Measurements from ENCODE around the gene TRIM6. TPM values are rescaled to one million over a fixed set of nuclear protein-coding genes. Genes with fewer than 3 reads are reported as not detected.

The TRIM6 gene
- 9.4 and 9.7 TPM in 2 replicates for total RNA-seq

GRCh38 chr11:5596607-5597201 lies at the start of gene TRIM6:
TSS of gene TRIM6 (plus strand) at chr11:5596637. CDS start at chr11:5596898, 261 bp downstream.

DNA sequence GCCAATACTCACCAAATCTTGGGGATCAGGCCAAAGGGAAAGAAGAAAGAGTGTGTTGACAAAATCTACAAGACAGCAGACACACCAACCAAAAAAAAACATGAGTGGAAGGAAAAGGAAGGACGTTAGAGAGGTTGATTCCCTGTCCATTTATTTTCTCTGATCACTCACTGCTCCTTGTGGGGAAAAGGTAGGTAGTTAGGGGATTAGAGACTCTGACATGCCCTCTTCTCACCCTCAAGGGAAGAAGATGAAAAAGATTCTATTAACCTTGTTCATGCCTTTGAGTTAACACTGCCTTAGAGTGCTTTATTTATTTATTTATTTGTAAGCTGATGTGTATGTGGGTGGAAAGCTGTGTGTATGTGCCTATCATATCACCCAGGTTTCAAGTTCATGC lies 48.0 kb upstream of the TRIM6 start, which contains the start of gene OR52H1:
Gene OR52H1 (minus strand): TSS at position 101 of the 400 bp plus-strand sequence. CDS start 3,035 bp downstream, outside the sequence.

DNA sequence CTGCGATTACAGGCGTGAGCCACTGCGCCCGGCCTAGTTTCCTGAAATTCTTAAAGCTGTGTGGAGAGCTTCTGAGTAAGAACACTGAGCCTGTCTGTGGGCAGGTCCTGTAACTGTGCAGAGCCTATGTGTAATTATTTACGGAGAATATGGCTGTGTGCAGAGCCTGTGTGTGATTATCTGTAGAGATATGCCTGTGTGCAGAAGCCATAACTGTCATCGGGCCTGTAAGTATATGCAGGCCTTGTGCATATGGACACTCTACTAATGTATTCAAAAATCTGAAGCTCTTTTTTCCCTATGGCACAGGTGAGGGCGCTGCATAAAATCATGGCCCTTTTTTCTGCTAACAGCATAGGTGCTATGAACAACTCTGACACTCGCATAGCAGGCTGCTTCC lies 15.9 kb upstream of the TRIM6 start, which contains the start of gene OR52B6:
Gene OR52B6 (plus strand): TSS at position 301 of the 400 bp plus-strand sequence. CDS start 0 bp downstream, at position 301.

GRCh38 chr11:5624489-5625279 lies 28.2 kb downstream of the TRIM6 start, which contains the start of gene TRIM34:
TSS of gene TRIM34 (plus strand) at chr11:5625001. CDS start at chr11:5632332, 7,331 bp downstream.

Other genes with a start within 250 kb of the TRIM6 start
- not detected in 2 replicates for gene OR51B6, start 245.1 kb upstream of the TRIM6 start, total RNA-seq
- gene OR51M1, start 212.8 kb upstream of the TRIM6 start, total RNA-seq = not detected in 2 replicates
- gene OR51Q1, start 174.5 kb upstream of the TRIM6 start, total RNA-seq = not detected in 2 replicates
- gene OR51I1, start 155.1 kb upstream of the TRIM6 start, total RNA-seq = 0.22 TPM in 1 of 2 replicates, not detected in the other
- gene OR51I2, start 147.3 kb upstream of the TRIM6 start, total RNA-seq = not detected in 2 replicates
- not detected in 2 replicates for gene OR52D1, start 108.0 kb upstream of the TRIM6 start, total RNA-seq
- gene UBQLN3, start 86.7 kb upstream of the TRIM6 start, total RNA-seq = 0.11 and 0.13 TPM in 2 replicates
- gene UBQLNL, start 79.9 kb upstream of the TRIM6 start, total RNA-seq = 0.39 and 0.65 TPM in 2 replicates
- 0.65 and 1.0 TPM in 2 replicates for gene OR52H1, start 48.1 kb upstream of the TRIM6 start, total RNA-seq
- gene OR52B6, start 15.8 kb upstream of the TRIM6 start, total RNA-seq = not detected in 2 replicates
- gene TRIM34, start 28.4 kb downstream of the TRIM6 start, total RNA-seq = 12.3 and 15.6 TPM in 2 replicates
- gene TRIM5, start 88.4 kb downstream of the TRIM6 start, total RNA-seq = 31.6 and 35.8 TPM in 2 replicates
- gene TRIM22, start 93.2 kb downstream of the TRIM6 start, total RNA-seq = 39.1 and 76.3 TPM in 2 replicates
- under 0.01 TPM in 1 of 2 replicates, not detected in the other for gene OR56B1, start 139.8 kb downstream of the TRIM6 start, total RNA-seq
- gene OR52N4, start 157.6 kb downstream of the TRIM6 start, total RNA-seq = not detected in 2 replicates
- gene OR52N5, start 186.7 kb downstream of the TRIM6 start, total RNA-seq = not detected in 2 replicates
- not detected in 2 replicates for gene OR52N1, start 194.6 kb downstream of the TRIM6 start, total RNA-seq
- gene OR52N2, start 212.3 kb downstream of the TRIM6 start, total RNA-seq = not detected in 2 replicates
- gene OR52E6, start 245.3 kb downstream of the TRIM6 start, total RNA-seq = not detected in 2 replicates

Measured in articular chondrocyte of knee joint (primary cell).